ENCODE results near the gene TSPAN15.

DNA sequence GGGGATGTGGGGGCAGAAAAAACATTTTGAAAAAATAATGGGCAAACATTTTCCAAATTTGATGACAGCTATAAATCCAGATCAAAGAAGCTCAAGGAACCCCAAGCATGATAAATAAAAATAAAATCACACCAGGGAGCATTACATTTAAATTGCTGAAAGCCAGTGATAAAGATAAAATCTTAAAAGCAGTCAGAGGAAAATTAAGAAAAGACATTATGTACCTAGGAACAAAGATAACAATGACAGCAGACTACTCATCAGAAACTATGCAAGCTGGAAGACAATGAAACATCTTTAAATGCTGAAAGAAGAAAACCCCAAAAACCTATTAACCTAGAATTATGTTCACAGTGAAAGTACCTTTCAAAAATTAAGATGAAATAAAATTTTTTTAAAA lies 98.7 kb downstream of the TSPAN15 start:
- TF ChIP-seq NR1H2 (CRISPR knock-in tag; IDR thresholded peaks at IDR 0.05) (no peak), SMAD3 (CRISPR knock-in tag; IDR thresholded peaks at IDR 0.05; ENCODE audit: borderline replicate concordance) (no peak), CTCF (IDR thresholded peaks at IDR 0.05) (no peak), CREB1 (CRISPR knock-in tag; IDR thresholded peaks at IDR 0.05) (no peak)

Data from WTC11 (cell line).